ENCODE data around the gene ROCK2. TPM values are rescaled to one million over a fixed set of nuclear protein-coding genes. Genes with fewer than 3 reads are reported as not detected.

ROCK2 gene
- total and polyA plus RNA-seq, 2 donors (not counting 1 experiment from before 2014, with no cell fraction given): 32.0 to 58.1 TPM

GRCh38 chr2:11321847-11322246 is 22.6 kb downstream of the ROCK2 start:
- Histone ChIP-seq H3K4me1 (ENCODE audit: control insufficient read depth, extremely low read depth, insufficient read depth, low read length) (no peaks in the 10 kb centered on the region), H3K9ac (ENCODE audit: insufficient read depth, low read length) (no peak overlapping the region), H3K4me2 (ENCODE audit: extremely low read depth, insufficient read depth, low read length) (no peak overlapping the region), H2AFZ (ENCODE audit: low read length) (no peak overlapping the region), H3K4me3 (replicated peaks in 1 of 4; ENCODE audit: control extremely low read depth in 1 of 4, insufficient read depth in 1 of 4, low read depth in 3 of 4, low read length in 4 of 4) (no peak overlapping the region), H3K27ac (ENCODE audit: insufficient read depth, low read length) (no peak overlapping the region), H3K9me3 (ENCODE audit: control insufficient read depth, insufficient read depth, low read depth, low read length) (no peaks in the 10 kb centered on the region), H3K36me3 (ENCODE audit: control insufficient read depth, insufficient read depth, low read length) (no peaks in the 10 kb centered on the region), H3K79me2 (ENCODE audit: control insufficient read depth, insufficient read depth, low read length) (peaks cover 76% of the 10 kb centered on the region), H3K27me3 (ENCODE audit: control insufficient read depth, insufficient read depth, low read length) (no peaks in the 10 kb centered on the region), H4K20me1 (ENCODE audit: control insufficient read depth, extremely low read depth, insufficient read depth, low read length) (peaks cover 4% of the 10 kb centered on the region)
- TF ChIP-seq CTCF (conservative IDR thresholded peaks at IDR 0.05 in 1 of 2, IDR thresholded peaks at IDR 0.05 in 1 of 2; ENCODE audit: low read depth in 1 of 2, low read length in 2 of 2) (no peak), EZH2 (IDR thresholded peaks at IDR 0.05; ENCODE audit: low read length, missing control alignments) (no peak)
- DNase-seq (ENCODE audit: low read depth in 2 of 2): no peak

GRCh38 chr2:11320698-11321492 is 23.5 kb downstream of the ROCK2 start:
- no peaks in the 10 kb centered on the region for H3K9me3 ChIP-seq (ENCODE audit: control insufficient read depth, insufficient read depth, low read depth, low read length)
- no peaks in the 10 kb centered on the region for H3K27me3 ChIP-seq (ENCODE audit: control insufficient read depth, insufficient read depth, low read length)
- H3K4me3 ChIP-seq (replicated peaks in 1 of 4; ENCODE audit: control extremely low read depth in 1 of 4, insufficient read depth in 1 of 4, low read depth in 3 of 4, low read length in 4 of 4): no peak overlapping the region
- no peak overlapping the region for H3K9ac ChIP-seq (ENCODE audit: insufficient read depth, low read length)
- no peak overlapping the region for H3K27ac ChIP-seq (ENCODE audit: insufficient read depth, low read length)
- H3K4me2 ChIP-seq (ENCODE audit: extremely low read depth, insufficient read depth, low read length): no peak overlapping the region
- no peaks in the 10 kb centered on the region for H3K4me1 ChIP-seq (ENCODE audit: control insufficient read depth, extremely low read depth, insufficient read depth, low read length)
- peaks cover 76% of the 10 kb centered on the region for H3K79me2 ChIP-seq (ENCODE audit: control insufficient read depth, insufficient read depth, low read length)
- TF ChIP-seq CTCF (conservative IDR thresholded peaks at IDR 0.05 in 1 of 2, IDR thresholded peaks at IDR 0.05 in 1 of 2; ENCODE audit: low read depth in 1 of 2, low read length in 2 of 2) (no peak), EZH2 (IDR thresholded peaks at IDR 0.05; ENCODE audit: low read length, missing control alignments) (no peak)
- DNase-seq (ENCODE audit: low read depth in 2 of 2): no peak
- H2AFZ ChIP-seq (ENCODE audit: low read length): no peak overlapping the region
- no peaks in the 10 kb centered on the region for H3K36me3 ChIP-seq (ENCODE audit: control insufficient read depth, insufficient read depth, low read length)
- peaks cover 6% of the 10 kb centered on the region for H4K20me1 ChIP-seq (ENCODE audit: control insufficient read depth, extremely low read depth, insufficient read depth, low read length)

GRCh38 chr2:11319939-11320338 is 24.5 kb downstream of the ROCK2 start:
- Histone ChIP-seq H3K36me3 (ENCODE audit: control insufficient read depth, insufficient read depth, low read length) (no peaks in the 10 kb centered on the region), H3K27ac (ENCODE audit: insufficient read depth, low read length) (no peak overlapping the region), H3K4me3 (replicated peaks in 1 of 4; ENCODE audit: control extremely low read depth in 1 of 4, insufficient read depth in 1 of 4, low read depth in 3 of 4, low read length in 4 of 4) (no peak overlapping the region), H2AFZ (ENCODE audit: low read length) (no peak overlapping the region), H3K27me3 (ENCODE audit: control insufficient read depth, insufficient read depth, low read length) (no peaks in the 10 kb centered on the region), H4K20me1 (ENCODE audit: control insufficient read depth, extremely low read depth, insufficient read depth, low read length) (peaks cover 6% of the 10 kb centered on the region), H3K4me1 (ENCODE audit: control insufficient read depth, extremely low read depth, insufficient read depth, low read length) (no peaks in the 10 kb centered on the region), H3K4me2 (ENCODE audit: extremely low read depth, insufficient read depth, low read length) (no peak overlapping the region), H3K9me3 (ENCODE audit: control insufficient read depth, insufficient read depth, low read depth, low read length) (no peaks in the 10 kb centered on the region), H3K9ac (ENCODE audit: insufficient read depth, low read length) (no peak overlapping the region), H3K79me2 (ENCODE audit: control insufficient read depth, insufficient read depth, low read length) (peaks cover 74% of the 10 kb centered on the region)
- peak; percentile 56 to 90 for DNase-seq (ENCODE audit: low read depth in 2 of 2)
- TF ChIP-seq EZH2 (IDR thresholded peaks at IDR 0.05; ENCODE audit: low read length, missing control alignments) (no peak), CTCF (conservative IDR thresholded peaks at IDR 0.05 in 1 of 2, IDR thresholded peaks at IDR 0.05 in 1 of 2; ENCODE audit: low read depth in 1 of 2, low read length in 2 of 2) (no peak)
